SK-N-SH treated with all-trans-retinoic acid at 6 μM for 48 hours (cell line): ENCODE measurements around the gene RASA3.

Source experiments
- ATAC-seq: fragments of 200-7000 bp; cut with Tn5 transposase; 3 replicates; pipeline ENCODE4 v1.9.1; 2020; ENCODE audit warnings: mild to moderate bottlenecking, moderate library complexity
- ARNTL ChIP-seq: fragments of 450-650 bp; formaldehyde crosslinking; IDR thresholded peaks from 2 replicates; pipeline ENCODE4 v1.5.0; 2020; ENCODE audit warnings: low read depth, mild to moderate bottlenecking, moderate library complexity, borderline replicate concordance
- BACH2 ChIP-seq: fragments of 250-450 bp; sonication (Bioruptor Pico); IDR thresholded peaks from 2 replicates; pipeline ENCODE4 v1.9.0; 2021; ENCODE audit warnings: mild to moderate bottlenecking, borderline replicate concordance
- CREB5 ChIP-seq: fragments of 250-450 bp; sonication (Bioruptor Pico); IDR thresholded peaks from 2 replicates; pipeline ENCODE4 v1.5.1; 2020; ENCODE audit warnings: low read depth, mild to moderate bottlenecking, moderate library complexity
- CSDC2 ChIP-seq: fragments of 250-450 bp; sonication (Bioruptor Pico); IDR thresholded peaks from 2 replicates; pipeline ENCODE4 v1.5.0; 2020; ENCODE audit warnings: mild to moderate bottlenecking, moderate library complexity
- CSRNP3 ChIP-seq: fragments of 250-450 bp; sonication (Bioruptor Pico); IDR thresholded peaks from 2 replicates; pipeline ENCODE4 v1.5.1; 2021; ENCODE audit warnings: mild to moderate bottlenecking, moderate library complexity
- ESRRG ChIP-seq: fragments of 250-450 bp; sonication (Bioruptor Pico); IDR thresholded peaks from 2 replicates; pipeline ENCODE4 v1.6.1; 2021; ENCODE audit warnings: mild to moderate bottlenecking
- GLIS3 ChIP-seq: fragments of 250-450 bp; sonication (Bioruptor Pico); IDR thresholded peaks from 2 replicates; pipeline ENCODE4 v1.5.0; 2020; ENCODE audit warnings: mild to moderate bottlenecking, moderate library complexity
- OSR1 ChIP-seq: fragments of 250-450 bp; sonication (Bioruptor Pico); IDR thresholded peaks from 2 replicates; pipeline ENCODE4 v1.8.0; 2022; ENCODE audit warnings: moderate library complexity, mild to moderate bottlenecking, inconsistent platforms
- POU6F1 ChIP-seq: fragments of 250-450 bp; sonication (Bioruptor Pico); IDR thresholded peaks from 2 replicates; pipeline ENCODE4 v1.8.0; 2021; ENCODE audit warnings: low read depth, mild to moderate bottlenecking, moderate library complexity, borderline replicate concordance
- TOX ChIP-seq: fragments of 250-450 bp; sonication (Bioruptor Pico); IDR thresholded peaks from 2 replicates; pipeline ENCODE4 v1.8.0; 2021; ENCODE audit warnings: mild to moderate bottlenecking, moderate library complexity, borderline replicate concordance
- TSHZ2 ChIP-seq: fragments of 250-450 bp; sonication (Bioruptor Pico); IDR thresholded peaks from 2 replicates; pipeline ENCODE4 v1.5.0; 2020; ENCODE audit warnings: mild to moderate bottlenecking, moderate library complexity
- ZC3H10 ChIP-seq: fragments of 250-450 bp; sonication (Bioruptor Pico); IDR thresholded peaks from 2 replicates; pipeline ENCODE4 v1.5.1; 2021; ENCODE audit warnings: mild to moderate bottlenecking, moderate library complexity
- ZFP30 ChIP-seq: fragments of 450-650 bp; formaldehyde crosslinking; IDR thresholded peaks from 2 replicates; pipeline ENCODE4 v1.5.0; 2022; ENCODE audit warnings: mild to moderate bottlenecking, moderate library complexity
- ZNF70 ChIP-seq: fragments of 450-650 bp; formaldehyde crosslinking; IDR thresholded peaks from 2 replicates; pipeline ENCODE4 v1.5.0; 2020; ENCODE audit warnings: mild to moderate bottlenecking, moderate library complexity
- ZNF8 ChIP-seq: fragments of 450-650 bp; formaldehyde crosslinking; IDR thresholded peaks from 2 replicates; pipeline ENCODE4 v1.5.0; 2020; ENCODE audit warnings: mild to moderate bottlenecking, moderate library complexity

RASA3 gene

GRCh38 chr13:114143806-114144605 is 11.6 kb upstream of the RASA3 start:
- ATAC-seq, result peak; percentile 68
- no peak for TF ChIP-seq TSHZ2 (CRISPR knock-in tag)
- TF ChIP-seq CSDC2 (CRISPR knock-in tag), result no peak
- TF ChIP-seq ZNF70 (CRISPR knock-in tag), result no peak

- TF ChIP-seq POU6F1 (no peak), ESRRG (CRISPR knock-in tag) (no peak), CREB5 (CRISPR knock-in tag) (no peak), TOX (CRISPR knock-in tag) (no peak), ZC3H10 (CRISPR knock-in tag) (no peak), GLIS3 (CRISPR knock-in tag) (no peak), CSRNP3 (CRISPR knock-in tag) (no peak), CSDC2 (CRISPR knock-in tag) (no peak), ZFP30 (CRISPR knock-in tag) (no peak)
Measured at GRCh38 chr13:114142640-114143490, 10.4 kb upstream of the RASA3 start.

GRCh38 chr13:114142137-114142550 is 9.7 kb upstream of the RASA3 start:
- no peak for ATAC-seq

More at GRCh38 chr13:114142640-114143490, 10.4 kb upstream of the RASA3 start:
- no peak for ATAC-seq

More at GRCh38 chr13:114142137-114142550, 9.7 kb upstream of the RASA3 start:
- TF ChIP-seq POU6F1 (no peak), ESRRG (CRISPR knock-in tag) (no peak), ZNF70 (CRISPR knock-in tag) (no peak), ARNTL (CRISPR knock-in tag) (no peak), ZFP30 (CRISPR knock-in tag) (no peak), OSR1 (CRISPR knock-in tag) (no peak), GLIS3 (CRISPR knock-in tag) (no peak), ZNF8 (CRISPR knock-in tag) (no peak), CSDC2 (CRISPR knock-in tag) (no peak), BACH2 (CRISPR knock-in tag) (no peak)
